ENCODE data around the gene NACA2. TPM values are rescaled to one million over a fixed set of nuclear protein-coding genes. Genes with fewer than 3 reads are reported as not detected.

Gene NACA2
- total and polyA plus RNA-seq, 2 of the 13 experiments (the other 11 are each of a cell fraction or from before 2014, with no cell fraction given) = 0.21 TPM; not detected in 1

DNA sequence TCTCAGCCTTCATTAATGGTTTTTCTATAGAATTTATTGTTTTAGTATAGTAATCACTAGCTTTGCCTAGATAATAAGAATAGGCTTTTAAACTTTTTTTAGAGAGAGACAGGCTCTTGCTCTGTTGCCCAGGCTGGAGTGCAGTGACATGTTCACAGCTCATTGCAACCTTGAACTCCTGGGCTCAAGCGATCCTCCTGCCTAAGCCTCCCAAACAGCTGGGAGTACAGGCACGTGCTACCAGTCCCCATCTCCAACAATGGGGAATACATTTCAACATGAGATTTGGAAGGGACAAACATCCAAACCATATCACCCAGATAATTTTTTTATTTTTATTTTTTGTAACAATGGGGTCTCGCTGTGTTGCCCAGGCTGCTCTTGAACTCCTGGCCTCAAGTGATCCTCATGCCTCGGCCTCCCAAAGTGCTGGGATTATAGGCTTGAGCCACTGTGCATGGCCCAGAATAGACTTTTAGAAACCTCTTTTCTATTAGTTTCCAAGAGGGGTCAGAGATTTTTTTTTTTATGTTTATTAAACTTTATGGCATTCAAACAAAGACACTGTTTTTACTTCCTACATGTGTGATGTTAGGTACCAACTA lies 7.3 kb downstream of the NACA2 start (continued):
- TF ChIP-seq, protein P1, sequence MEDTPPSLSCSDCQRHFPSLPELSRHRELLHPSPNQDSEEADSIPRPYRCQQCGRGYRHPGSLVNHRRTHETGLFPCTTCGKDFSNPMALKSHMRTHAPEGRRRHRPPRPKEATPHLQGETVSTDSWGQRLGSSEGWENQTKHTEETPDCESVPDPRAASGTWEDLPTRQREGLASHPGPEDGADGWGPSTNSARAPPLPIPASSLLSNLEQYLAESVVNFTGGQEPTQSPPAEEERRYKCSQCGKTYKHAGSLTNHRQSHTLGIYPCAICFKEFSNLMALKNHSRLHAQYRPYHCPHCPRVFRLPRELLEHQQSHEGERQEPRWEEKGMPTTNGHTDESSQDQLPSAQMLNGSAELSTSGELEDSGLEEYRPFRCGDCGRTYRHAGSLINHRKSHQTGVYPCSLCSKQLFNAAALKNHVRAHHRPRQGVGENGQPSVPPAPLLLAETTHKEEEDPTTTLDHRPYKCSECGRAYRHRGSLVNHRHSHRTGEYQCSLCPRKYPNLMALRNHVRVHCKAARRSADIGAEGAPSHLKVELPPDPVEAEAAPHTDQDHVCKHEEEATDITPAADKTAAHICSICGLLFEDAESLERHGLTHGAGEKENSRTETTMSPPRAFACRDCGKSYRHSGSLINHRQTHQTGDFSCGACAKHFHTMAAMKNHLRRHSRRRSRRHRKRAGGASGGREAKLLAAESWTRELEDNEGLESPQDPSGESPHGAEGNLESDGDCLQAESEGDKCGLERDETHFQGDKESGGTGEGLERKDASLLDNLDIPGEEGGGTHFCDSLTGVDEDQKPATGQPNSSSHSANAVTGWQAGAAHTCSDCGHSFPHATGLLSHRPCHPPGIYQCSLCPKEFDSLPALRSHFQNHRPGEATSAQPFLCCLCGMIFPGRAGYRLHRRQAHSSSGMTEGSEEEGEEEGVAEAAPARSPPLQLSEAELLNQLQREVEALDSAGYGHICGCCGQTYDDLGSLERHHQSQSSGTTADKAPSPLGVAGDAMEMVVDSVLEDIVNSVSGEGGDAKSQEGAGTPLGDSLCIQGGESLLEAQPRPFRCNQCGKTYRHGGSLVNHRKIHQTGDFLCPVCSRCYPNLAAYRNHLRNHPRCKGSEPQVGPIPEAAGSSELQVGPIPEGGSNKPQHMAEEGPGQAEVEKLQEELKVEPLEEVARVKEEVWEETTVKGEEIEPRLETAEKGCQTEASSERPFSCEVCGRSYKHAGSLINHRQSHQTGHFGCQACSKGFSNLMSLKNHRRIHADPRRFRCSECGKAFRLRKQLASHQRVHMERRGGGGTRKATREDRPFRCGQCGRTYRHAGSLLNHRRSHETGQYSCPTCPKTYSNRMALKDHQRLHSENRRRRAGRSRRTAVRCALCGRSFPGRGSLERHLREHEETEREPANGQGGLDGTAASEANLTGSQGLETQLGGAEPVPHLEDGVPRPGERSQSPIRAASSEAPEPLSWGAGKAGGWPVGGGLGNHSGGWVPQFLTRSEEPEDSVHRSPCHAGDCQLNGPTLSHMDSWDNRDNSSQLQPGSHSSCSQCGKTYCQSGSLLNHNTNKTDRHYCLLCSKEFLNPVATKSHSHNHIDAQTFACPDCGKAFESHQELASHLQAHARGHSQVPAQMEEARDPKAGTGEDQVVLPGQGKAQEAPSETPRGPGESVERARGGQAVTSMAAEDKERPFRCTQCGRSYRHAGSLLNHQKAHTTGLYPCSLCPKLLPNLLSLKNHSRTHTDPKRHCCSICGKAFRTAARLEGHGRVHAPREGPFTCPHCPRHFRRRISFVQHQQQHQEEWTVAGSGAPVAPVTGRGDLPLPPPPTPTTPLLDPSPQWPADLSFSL (CRISPR knock-in tag; IDR thresholded peaks at IDR 0.05) = no peak
- TF ChIP-seq, protein P2, sequence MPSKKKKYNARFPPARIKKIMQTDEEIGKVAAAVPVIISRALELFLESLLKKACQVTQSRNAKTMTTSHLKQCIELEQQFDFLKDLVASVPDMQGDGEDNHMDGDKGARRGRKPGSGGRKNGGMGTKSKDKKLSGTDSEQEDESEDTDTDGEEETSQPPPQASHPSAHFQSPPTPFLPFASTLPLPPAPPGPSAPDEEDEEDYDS (CRISPR knock-in tag; IDR thresholded peaks at IDR 0.05) = no peak
- TF ChIP-seq ZNF10 (CRISPR knock-in tag; IDR thresholded peaks at IDR 0.05; ENCODE audit: borderline replicate concordance, low read depth) (no peak), ZNF724P (CRISPR knock-in tag; IDR thresholded peaks at IDR 0.05; ENCODE audit: borderline replicate concordance) (no peak), ZNF749 (CRISPR knock-in tag; IDR thresholded peaks at IDR 0.05; ENCODE audit: borderline replicate concordance) (no peak), NKX3-1 (CRISPR knock-in tag; IDR thresholded peaks at IDR 0.05) (no peak), REXO4 (CRISPR knock-in tag; IDR thresholded peaks at IDR 0.05; ENCODE audit: borderline replicate concordance) (no peak), ZNF766 (CRISPR knock-in tag; IDR thresholded peaks at IDR 0.05; ENCODE audit: borderline replicate concordance) (0 out of 2 replicates have a peak, but pooled peaks have one; percentile 33), MEIS2 (CRISPR knock-in tag; IDR thresholded peaks at IDR 0.05) (0 out of 2 replicates have a peak, but pooled peaks have one; percentile 27), GZF1 (CRISPR knock-in tag; IDR thresholded peaks at IDR 0.05) (no peak), ARNT2 (CRISPR knock-in tag; IDR thresholded peaks at IDR 0.05; ENCODE audit: low read depth) (no peak), FOXM1 (CRISPR knock-in tag; IDR thresholded peaks at IDR 0.05) (no peak), ZNF44 (CRISPR knock-in tag; IDR thresholded peaks at IDR 0.05) (no peak), MED8 (CRISPR knock-in tag; IDR thresholded peaks at IDR 0.05; ENCODE audit: insufficient replicate concordance) (no peak), ZNF782 (CRISPR knock-in tag; IDR thresholded peaks at IDR 0.05; ENCODE audit: borderline replicate concordance) (no peak), NR2F2 (IDR thresholded peaks at IDR 0.05; ENCODE audit: borderline replicate concordance, low read depth) (no peak)
- TF ChIP-seq, protein P3, sequence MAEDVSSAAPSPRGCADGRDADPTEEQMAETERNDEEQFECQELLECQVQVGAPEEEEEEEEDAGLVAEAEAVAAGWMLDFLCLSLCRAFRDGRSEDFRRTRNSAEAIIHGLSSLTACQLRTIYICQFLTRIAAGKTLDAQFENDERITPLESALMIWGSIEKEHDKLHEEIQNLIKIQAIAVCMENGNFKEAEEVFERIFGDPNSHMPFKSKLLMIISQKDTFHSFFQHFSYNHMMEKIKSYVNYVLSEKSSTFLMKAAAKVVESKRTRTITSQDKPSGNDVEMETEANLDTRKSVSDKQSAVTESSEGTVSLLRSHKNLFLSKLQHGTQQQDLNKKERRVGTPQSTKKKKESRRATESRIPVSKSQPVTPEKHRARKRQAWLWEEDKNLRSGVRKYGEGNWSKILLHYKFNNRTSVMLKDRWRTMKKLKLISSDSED (CRISPR knock-in tag; IDR thresholded peaks at IDR 0.05) = no peak
- TF ChIP-seq, protein P4, sequence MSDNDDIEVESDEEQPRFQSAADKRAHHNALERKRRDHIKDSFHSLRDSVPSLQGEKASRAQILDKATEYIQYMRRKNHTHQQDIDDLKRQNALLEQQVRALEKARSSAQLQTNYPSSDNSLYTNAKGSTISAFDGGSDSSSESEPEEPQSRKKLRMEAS (IDR thresholded peaks at IDR 0.05) = 0 out of 2 replicates have a peak, but pooled peaks have one; percentile 28
- TF ChIP-seq, protein P5, sequence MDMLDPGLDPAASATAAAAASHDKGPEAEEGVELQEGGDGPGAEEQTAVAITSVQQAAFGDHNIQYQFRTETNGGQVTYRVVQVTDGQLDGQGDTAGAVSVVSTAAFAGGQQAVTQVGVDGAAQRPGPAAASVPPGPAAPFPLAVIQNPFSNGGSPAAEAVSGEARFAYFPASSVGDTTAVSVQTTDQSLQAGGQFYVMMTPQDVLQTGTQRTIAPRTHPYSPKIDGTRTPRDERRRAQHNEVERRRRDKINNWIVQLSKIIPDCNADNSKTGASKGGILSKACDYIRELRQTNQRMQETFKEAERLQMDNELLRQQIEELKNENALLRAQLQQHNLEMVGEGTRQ (IDR thresholded peaks at IDR 0.05; ENCODE audit: low read depth, low read length) = no peak
- TF ChIP-seq, protein P5 (CRISPR knock-in tag; IDR thresholded peaks at IDR 0.05; ENCODE audit: borderline replicate concordance) = no peak

Data from HepG2 (cell line).